Astrocyte (in vitro differentiated cells and primary cell): ENCODE measurements around the gene KLHL22. TPM values are rescaled to one million over a fixed set of nuclear protein-coding genes. Genes with fewer than 3 reads are reported as not detected.

Experiments used
- DNase-seq: peaks from one replicate; pipeline ENCODE4 v3.0.0-alpha.2; 2010; ENCODE audit warnings: low read depth
- FAIRE-seq: peaks from 2 replicates; lab custom pipeline; 2011; peaks lifted over from hg19 to GRCh38; lab: Jason Lieb, UNC
- H2AFZ ChIP-seq: 2 replicates; pipeline ENCODE4 v1.6.0; 2012; ENCODE audit warnings: low read depth, low read length, inconsistent platforms
- H3K27ac ChIP-seq: 2 replicates; pipeline ENCODE4 v1.5.1; 2011; ENCODE audit warnings: low read depth, low read length, inconsistent platforms
- H3K27me3 ChIP-seq: 2 replicates; pipeline ENCODE4 v1.6.0; 2011; ENCODE audit warnings: low read length, inconsistent platforms; ENCODE audit not compliant: insufficient read depth
- H3K36me3 ChIP-seq: 2 replicates; pipeline ENCODE4 v1.5.1; 2011; ENCODE audit warnings: low read length, inconsistent platforms; ENCODE audit not compliant: insufficient read depth
- H3K4me1 ChIP-seq: 2 replicates; pipeline ENCODE4 v1.5.1; 2011; ENCODE audit warnings: low read length, inconsistent platforms; ENCODE audit not compliant: insufficient read depth
- H3K4me2 ChIP-seq: 2 replicates; pipeline ENCODE4 v1.6.0; 2012; ENCODE audit warnings: low read length, inconsistent platforms
- H3K4me3 ChIP-seq: 2 replicates; pipeline ENCODE4 v1.5.1; 2011; ENCODE audit warnings: low read depth, mild to moderate bottlenecking, low read length, inconsistent platforms; ENCODE audit not compliant: insufficient read depth
- H3K79me2 ChIP-seq: 2 replicates; pipeline ENCODE4 v1.6.0; 2012; ENCODE audit warnings: mild to moderate bottlenecking, low read length, inconsistent platforms; ENCODE audit not compliant: insufficient read depth
- H3K9ac ChIP-seq: 2 replicates; pipeline ENCODE4 v1.6.0; 2012; ENCODE audit warnings: mild to moderate bottlenecking, low read length, inconsistent platforms
- H3K9me3 ChIP-seq: 2 replicates; pipeline ENCODE4 v1.5.1; 2012; ENCODE audit warnings: low read depth, mild to moderate bottlenecking, low read length, inconsistent platforms; ENCODE audit not compliant: insufficient read depth
- H4K20me1 ChIP-seq: 2 replicates; pipeline ENCODE4 v1.6.0; 2012; ENCODE audit warnings: low read length, inconsistent platforms; ENCODE audit not compliant: insufficient read depth
- H3K27ac Mint-ChIP-seq: one replicate; pipeline ENCODE4 v1.8.0; 2021; ENCODE audit warnings: mild to moderate bottlenecking, mixed read lengths; ENCODE audit not compliant: unreplicated experiment
- H3K27me3 Mint-ChIP-seq: one replicate; pipeline ENCODE4 v1.8.0; 2021; ENCODE audit warnings: low read depth, mixed read lengths; ENCODE audit not compliant: unreplicated experiment
- H3K36me3 Mint-ChIP-seq: one replicate; pipeline ENCODE4 v1.8.0; 2021; ENCODE audit warnings: low read depth, mixed read lengths; ENCODE audit not compliant: unreplicated experiment
- H3K4me1 Mint-ChIP-seq: one replicate; pipeline ENCODE4 v1.8.0; 2021; ENCODE audit warnings: low read depth, mixed read lengths; ENCODE audit not compliant: unreplicated experiment
- H3K4me3 Mint-ChIP-seq: one replicate; pipeline ENCODE4 v1.8.0; 2021; ENCODE audit warnings: mild to moderate bottlenecking, moderate library complexity, mixed read lengths; ENCODE audit not compliant: unreplicated experiment
- H3K9me3 Mint-ChIP-seq: one replicate; pipeline ENCODE4 v1.8.0; 2021; ENCODE audit warnings: mild to moderate bottlenecking, mixed read lengths; ENCODE audit not compliant: unreplicated experiment
- EZH2 ChIP-seq: IDR thresholded peaks from 2 replicates; pipeline ENCODE4 v1.6.1; 2012; ENCODE audit warnings: mild to moderate bottlenecking, low read length, inconsistent platforms; ENCODE audit not compliant: insufficient read depth
- total RNA-seq: library from RNA; stranded (reverse); gene quantifications from 2 replicates; pipeline ENCODE4 v1.2.1, GENCODE V29; 2021
- TF ChIP-seq, protein P1 (sequence below): IDR thresholded peaks from 2 replicates; pipeline ENCODE4 v1.5.1; 2011; ENCODE audit warnings: low read depth, mild to moderate bottlenecking, inconsistent platforms, low read length, moderate library complexity; ENCODE audit not compliant: insufficient read depth

The KLHL22 gene
- total RNA-seq, 1 donor from 2014 or later: 14.0 TPM

GRCh38 chr22:20407829-20408228 lies 87.8 kb downstream of the KLHL22 start:
- H2AFZ ChIP-seq: no peak overlapping the region
- H3K4me1 ChIP-seq: no peaks in the 10 kb centered on the region
- no peaks in the 10 kb centered on the region for H3K9me3 Mint-ChIP-seq
- no peak for TF ChIP-seq EZH2
- TF ChIP-seq, protein P1, sequence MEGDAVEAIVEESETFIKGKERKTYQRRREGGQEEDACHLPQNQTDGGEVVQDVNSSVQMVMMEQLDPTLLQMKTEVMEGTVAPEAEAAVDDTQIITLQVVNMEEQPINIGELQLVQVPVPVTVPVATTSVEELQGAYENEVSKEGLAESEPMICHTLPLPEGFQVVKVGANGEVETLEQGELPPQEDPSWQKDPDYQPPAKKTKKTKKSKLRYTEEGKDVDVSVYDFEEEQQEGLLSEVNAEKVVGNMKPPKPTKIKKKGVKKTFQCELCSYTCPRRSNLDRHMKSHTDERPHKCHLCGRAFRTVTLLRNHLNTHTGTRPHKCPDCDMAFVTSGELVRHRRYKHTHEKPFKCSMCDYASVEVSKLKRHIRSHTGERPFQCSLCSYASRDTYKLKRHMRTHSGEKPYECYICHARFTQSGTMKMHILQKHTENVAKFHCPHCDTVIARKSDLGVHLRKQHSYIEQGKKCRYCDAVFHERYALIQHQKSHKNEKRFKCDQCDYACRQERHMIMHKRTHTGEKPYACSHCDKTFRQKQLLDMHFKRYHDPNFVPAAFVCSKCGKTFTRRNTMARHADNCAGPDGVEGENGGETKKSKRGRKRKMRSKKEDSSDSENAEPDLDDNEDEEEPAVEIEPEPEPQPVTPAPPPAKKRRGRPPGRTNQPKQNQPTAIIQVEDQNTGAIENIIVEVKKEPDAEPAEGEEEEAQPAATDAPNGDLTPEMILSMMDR: no peak
- no peak overlapping the region for H3K4me2 ChIP-seq
- no peaks in the 10 kb centered on the region for H3K27me3 ChIP-seq
- no peak overlapping the region for H3K27ac Mint-ChIP-seq
- no peaks in the 10 kb centered on the region for H3K27me3 Mint-ChIP-seq
- no peaks in the 10 kb centered on the region for H3K79me2 ChIP-seq
- DNase-seq: no peak
- peaks cover 9% of the 10 kb centered on the region for H4K20me1 ChIP-seq
- H3K4me3 ChIP-seq: no peak overlapping the region
- no peak overlapping the region for H3K9ac ChIP-seq
- H3K4me1 Mint-ChIP-seq: no peaks in the 10 kb centered on the region
- FAIRE-seq: no peak
- peaks cover 21% of the 10 kb centered on the region for H3K36me3 Mint-ChIP-seq
- H3K4me3 Mint-ChIP-seq: no peak overlapping the region
- H3K9me3 ChIP-seq: no peaks in the 10 kb centered on the region
- peaks cover 7% of the 10 kb centered on the region for H3K36me3 ChIP-seq
- no peak overlapping the region for H3K27ac ChIP-seq

GRCh38 chr22:20406686-20407408 lies 88.7 kb downstream of the KLHL22 start:
- no peak overlapping the region for H2AFZ ChIP-seq
- no peaks in the 10 kb centered on the region for H3K9me3 ChIP-seq
- Mint-ChIP-seq H3K36me3 (peaks cover 25% of the 10 kb centered on the region), H3K27me3 (no peaks in the 10 kb centered on the region), H3K27ac (no peak overlapping the region), H3K9me3 (no peaks in the 10 kb centered on the region), H3K4me1 (no peaks in the 10 kb centered on the region), H3K4me3 (no peak overlapping the region)
- H3K27me3 ChIP-seq: no peaks in the 10 kb centered on the region
- no peak overlapping the region for H3K4me2 ChIP-seq
- FAIRE-seq (no peak), DNase-seq (no peak)
- no peak for TF ChIP-seq EZH2
- TF ChIP-seq, protein P1: no peak
- peaks cover 7% of the 10 kb centered on the region for H3K36me3 ChIP-seq
- H3K9ac ChIP-seq: no peak overlapping the region
- no peaks in the 10 kb centered on the region for H3K79me2 ChIP-seq
- no peak overlapping the region for H3K4me3 ChIP-seq
- H3K4me1 ChIP-seq: no peaks in the 10 kb centered on the region
- peaks cover 9% of the 10 kb centered on the region for H4K20me1 ChIP-seq
- H3K27ac ChIP-seq: no peak overlapping the region

DNA sequence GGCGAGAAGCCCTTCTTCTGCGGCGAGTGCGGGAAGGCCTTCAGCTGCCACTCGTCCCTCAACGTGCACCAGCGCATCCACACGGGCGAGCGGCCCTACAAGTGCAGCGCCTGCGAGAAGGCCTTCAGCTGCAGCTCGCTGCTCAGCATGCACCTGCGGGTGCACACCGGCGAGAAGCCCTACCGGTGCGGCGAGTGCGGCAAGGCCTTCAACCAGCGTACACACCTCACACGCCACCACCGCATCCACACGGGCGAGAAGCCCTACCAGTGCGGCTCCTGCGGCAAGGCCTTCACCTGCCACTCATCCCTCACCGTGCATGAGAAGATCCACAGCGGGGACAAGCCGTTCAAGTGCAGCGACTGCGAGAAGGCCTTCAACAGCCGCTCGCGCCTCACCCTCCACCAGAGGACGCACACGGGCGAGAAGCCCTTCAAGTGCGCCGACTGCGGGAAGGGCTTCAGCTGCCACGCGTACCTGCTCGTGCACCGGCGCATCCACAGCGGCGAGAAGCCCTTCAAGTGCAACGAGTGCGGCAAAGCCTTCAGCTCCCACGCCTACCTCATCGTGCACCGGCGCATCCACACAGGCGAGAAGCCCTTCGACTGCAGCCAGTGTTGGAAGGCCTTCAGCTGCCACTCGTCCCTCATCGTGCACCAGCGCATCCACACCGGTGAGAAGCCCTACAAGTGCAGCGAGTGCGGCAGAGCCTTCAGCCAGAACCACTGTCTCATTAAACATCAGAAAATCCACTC lies 89.5 kb downstream of the KLHL22 start:
- no peak for DNase-seq
- no peak for FAIRE-seq
- Mint-ChIP-seq H3K9me3 (no peaks in the 10 kb centered on the region), H3K4me1 (no peaks in the 10 kb centered on the region), H3K27me3 (no peaks in the 10 kb centered on the region), H3K4me3 (no peak overlapping the region), H3K36me3 (peaks cover 25% of the 10 kb centered on the region), H3K27ac (no peak overlapping the region)
- no peaks in the 10 kb centered on the region for H3K9me3 ChIP-seq
- no peak for TF ChIP-seq EZH2
- H3K27ac ChIP-seq: no peak overlapping the region
- no peak overlapping the region for H2AFZ ChIP-seq
- no peak overlapping the region for H3K4me3 ChIP-seq
- no peaks in the 10 kb centered on the region for H3K79me2 ChIP-seq
- H3K4me2 ChIP-seq: no peak overlapping the region
- no peaks in the 10 kb centered on the region for H3K27me3 ChIP-seq
- no peak overlapping the region for H3K9ac ChIP-seq
- H3K36me3 ChIP-seq: peaks cover 7% of the 10 kb centered on the region
- peaks cover 9% of the 10 kb centered on the region for H4K20me1 ChIP-seq
- no peaks in the 10 kb centered on the region for H3K4me1 ChIP-seq
